Mesendoderm (in vitro differentiated cells): ENCODE results near the gene WDR59.

Experiments
- DNase-seq: peaks from one replicate; pipeline ENCODE4 v3.0.0; 2013
- H2AK5ac ChIP-seq: 2 replicates; pipeline ENCODE4 v1.6.1; 2013; ENCODE audit warnings: low read length, inconsistent platforms
- H2BK120ac ChIP-seq: 2 replicates; pipeline ENCODE4 v1.6.1; 2013; ENCODE audit warnings: low read depth, mild to moderate bottlenecking, low read length, moderate library complexity, mixed read lengths
- H2BK15ac ChIP-seq: replicated peaks from 2 replicates; pipeline ENCODE4 v1.6.1; 2013; ENCODE audit warnings: low read depth, mild to moderate bottlenecking, moderate library complexity
- H2BK5ac ChIP-seq: 2 replicates; pipeline ENCODE4 v1.6.1; 2013; ENCODE audit warnings: low read length, inconsistent platforms
- H3K18ac ChIP-seq: 2 replicates; pipeline ENCODE4 v1.6.1; 2013; ENCODE audit warnings: mild to moderate bottlenecking, low read length, mixed read lengths
- H3K23ac ChIP-seq: one replicate; pipeline ENCODE4 v1.6.1; 2013; ENCODE audit warnings: low read length
- H3K27ac ChIP-seq: 2 replicates; pipeline ENCODE4 v1.5.1; 2013; ENCODE audit warnings: low read depth, mild to moderate bottlenecking, inconsistent platforms, low read length, moderate library complexity
- H3K27me3 ChIP-seq: 2 replicates; pipeline ENCODE4 v1.6.1; 2013; ENCODE audit warnings: low read length, control low read depth, mild to moderate bottlenecking, inconsistent platforms; ENCODE audit not compliant: insufficient read depth, poor library complexity
- H3K36me3 ChIP-seq: 2 replicates; pipeline ENCODE4 v1.6.1; 2013; ENCODE audit warnings: low read length, inconsistent platforms; ENCODE audit not compliant: control insufficient read depth, insufficient read depth
- H3K4ac ChIP-seq: one replicate; pipeline ENCODE4 v1.6.1; 2013; ENCODE audit warnings: low read depth, mild to moderate bottlenecking, low read length, moderate library complexity
- H3K4me1 ChIP-seq: 2 replicates; pipeline ENCODE4 v1.6.1; 2013; ENCODE audit warnings: low read depth, low read length, inconsistent platforms; ENCODE audit not compliant: control insufficient read depth
- H3K4me2 ChIP-seq: 2 replicates; pipeline ENCODE4 v1.6.1; 2013; ENCODE audit warnings: low read length
- H3K4me3 ChIP-seq: 2 replicates; pipeline ENCODE4 v1.5.1; 2013; ENCODE audit warnings: mild to moderate bottlenecking, low read length
- H3K56ac ChIP-seq: one replicate; pipeline ENCODE4 v1.6.1; 2013; ENCODE audit warnings: low read length
- H3K79me1 ChIP-seq: 2 replicates; pipeline ENCODE4 v1.6.1; 2013; ENCODE audit warnings: low read length, inconsistent platforms
- H3K79me2 ChIP-seq: 2 replicates; pipeline ENCODE4 v1.6.1; 2013; ENCODE audit warnings: mild to moderate bottlenecking, low read length; ENCODE audit not compliant: control insufficient read depth, insufficient read depth
- H3K9ac ChIP-seq: 2 replicates; pipeline ENCODE4 v1.6.1; 2013; ENCODE audit warnings: low read length, inconsistent platforms
- H4K5ac ChIP-seq: one replicate; pipeline ENCODE4 v1.6.1; 2013; ENCODE audit warnings: low read length
- H4K8ac ChIP-seq: one replicate; pipeline ENCODE4 v1.6.1; 2013; ENCODE audit warnings: low read depth, mild to moderate bottlenecking, control low read depth, low read length, moderate library complexity
- WGBS: extraction: QIAGEN DNeasy Blood & Tissue Kit; methylation state at CpG from one replicate; pipeline ENCODE4 v1.1.7; 2013; ENCODE audit warnings: low lambda C conversion rate, missing lambda C conversion rate; ENCODE audit not compliant: insufficient coverage; ENCODE audit errors: extremely low coverage; 5-methylcytosine and 5-hydroxymethylcytosine counted together

WDR59 gene

GRCh38 chr16:74872302-74872701 is 112.6 kb downstream of the WDR59 start:
- Histone ChIP-seq H3K23ac (no peak overlapping the region), H3K4ac (no peak overlapping the region), H3K9ac (no peak overlapping the region), H3K4me1 (no peaks in the 10 kb centered on the region), H3K27me3 (no peaks in the 10 kb centered on the region), H3K18ac (no peak overlapping the region), H2BK15ac (no peak overlapping the region), H4K8ac (no peak overlapping the region), H3K79me2 (no peaks in the 10 kb centered on the region), H2BK120ac (no peak overlapping the region), H3K36me3 (peaks cover 2% of the 10 kb centered on the region), H3K56ac (no peak overlapping the region), H3K79me1 (no peaks in the 10 kb centered on the region), H2BK5ac (no peak overlapping the region), H3K4me2 (no peak overlapping the region), H2AK5ac (no peak overlapping the region), H4K5ac (no peak overlapping the region), H3K27ac (no peak overlapping the region), H3K4me3 (no peak overlapping the region)
- DNase-seq: no peak
- no CpG with 5 or more reads among the region's 2 CpGs for whole genome bisulfite sequencing

DNA sequence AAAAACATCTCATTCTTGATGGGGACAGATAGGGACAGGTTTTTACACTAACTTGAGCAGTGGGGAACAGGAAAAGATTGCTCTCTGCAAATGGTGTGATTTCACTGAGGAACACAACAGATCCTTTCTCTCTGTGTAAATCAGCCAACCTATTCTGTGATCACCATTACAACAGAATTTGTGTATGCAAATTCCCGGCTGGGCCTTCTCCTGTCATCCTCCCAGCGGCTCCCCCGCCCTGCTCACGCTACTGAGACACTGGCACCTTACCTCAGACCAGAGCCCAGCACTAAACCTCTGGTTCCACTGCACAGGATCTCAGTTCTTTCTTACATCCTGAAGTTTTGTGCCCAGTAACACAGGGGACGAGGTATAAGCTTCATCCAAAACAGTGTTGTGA is 113.3 kb downstream of the WDR59 start:
- Histone ChIP-seq H3K4ac (no peak overlapping the region), H3K56ac (no peak overlapping the region), H4K5ac (no peak overlapping the region), H3K4me3 (no peak overlapping the region), H2BK5ac (no peak overlapping the region), H2BK120ac (no peak overlapping the region), H2AK5ac (no peak overlapping the region), H3K9ac (no peak overlapping the region), H3K79me1 (no peaks in the 10 kb centered on the region), H3K79me2 (no peaks in the 10 kb centered on the region), H3K18ac (no peak overlapping the region), H3K36me3 (peaks cover under 1% of the 10 kb centered on the region), H3K23ac (no peak overlapping the region), H3K4me1 (no peaks in the 10 kb centered on the region), H3K4me2 (no peak overlapping the region), H3K27ac (no peak overlapping the region), H3K27me3 (no peaks in the 10 kb centered on the region), H4K8ac (no peak overlapping the region), H2BK15ac (no peak overlapping the region)
- DNase-seq: no peak
- WGBS: no CpG with 5 or more reads among the region's 5 CpGs

GRCh38 chr16:74868501-74868900 is 116.4 kb downstream of the WDR59 start:
- no peaks in the 10 kb centered on the region for H3K4me1 ChIP-seq
- no peaks in the 10 kb centered on the region for H3K79me1 ChIP-seq
- H3K18ac ChIP-seq: no peak overlapping the region
- no CpG with 5 or more reads among the region's 6 CpGs for WGBS
- no peak overlapping the region for H2AK5ac ChIP-seq
- no peaks in the 10 kb centered on the region for H3K27me3 ChIP-seq
- no peak overlapping the region for H4K5ac ChIP-seq
- DNase-seq: no peak
- no peak overlapping the region for H3K27ac ChIP-seq
- no peak overlapping the region for H3K4me2 ChIP-seq
- H3K4me3 ChIP-seq: no peak overlapping the region
- H4K8ac ChIP-seq: no peak overlapping the region
- no peaks in the 10 kb centered on the region for H3K79me2 ChIP-seq
- no peaks in the 10 kb centered on the region for H3K36me3 ChIP-seq
- no peak overlapping the region for H2BK15ac ChIP-seq
- H2BK5ac ChIP-seq: no peak overlapping the region
- no peak overlapping the region for H2BK120ac ChIP-seq
- no peak overlapping the region for H3K56ac ChIP-seq
- H3K23ac ChIP-seq: no peak overlapping the region
- H3K4ac ChIP-seq: no peak overlapping the region
- H3K9ac ChIP-seq: no peak overlapping the region

- Histone ChIP-seq H4K8ac (no peak overlapping the region), H2BK5ac (no peak overlapping the region), H3K79me1 (no peaks in the 10 kb centered on the region), H3K4me2 (no peak overlapping the region), H3K27ac (no peak overlapping the region), H3K79me2 (no peaks in the 10 kb centered on the region), H2AK5ac (no peak overlapping the region), H2BK120ac (no peak overlapping the region), H3K36me3 (no peaks in the 10 kb centered on the region), H3K4me3 (no peak overlapping the region), H3K4me1 (no peaks in the 10 kb centered on the region), H2BK15ac (no peak overlapping the region), H3K56ac (no peak overlapping the region), H3K9ac (no peak overlapping the region), H3K27me3 (no peaks in the 10 kb centered on the region), H3K18ac (no peak overlapping the region), H3K23ac (no peak overlapping the region), H3K4ac (no peak overlapping the region), H4K5ac (no peak overlapping the region)
- no peak for DNase-seq
- WGBS: no CpG with 5 or more reads among the region's 5 CpGs
Observed at GRCh38 chr16:74868035-74868434, 116.9 kb downstream of the WDR59 start.

GRCh38 chr16:74867281-74867849 is 117.6 kb downstream of the WDR59 start:
- no peak overlapping the region for H3K4me2 ChIP-seq
- H3K23ac ChIP-seq: no peak overlapping the region
- no peak overlapping the region for H3K4me3 ChIP-seq
- no peak overlapping the region for H3K9ac ChIP-seq
- no peak overlapping the region for H3K56ac ChIP-seq
- no peak overlapping the region for H2AK5ac ChIP-seq
- H3K4me1 ChIP-seq: no peaks in the 10 kb centered on the region
- H3K27ac ChIP-seq: no peak overlapping the region
- WGBS: no CpG with 5 or more reads among the region's 15 CpGs
- no peak overlapping the region for H2BK15ac ChIP-seq
- H2BK5ac ChIP-seq: no peak overlapping the region
- no peak overlapping the region for H3K4ac ChIP-seq
- H3K27me3 ChIP-seq: no peaks in the 10 kb centered on the region
- DNase-seq: no peak
- H2BK120ac ChIP-seq: no peak overlapping the region
- no peaks in the 10 kb centered on the region for H3K79me2 ChIP-seq
- no peak overlapping the region for H4K5ac ChIP-seq
- no peak overlapping the region for H3K18ac ChIP-seq
- H3K79me1 ChIP-seq: no peaks in the 10 kb centered on the region
- H3K36me3 ChIP-seq: no peaks in the 10 kb centered on the region
- H4K8ac ChIP-seq: no peak overlapping the region

GRCh38 chr16:74865922-74866598 is 118.9 kb downstream of the WDR59 start:
- H3K27me3 ChIP-seq: no peaks in the 10 kb centered on the region

More at GRCh38 chr16:74865922-74866598, 118.9 kb downstream of the WDR59 start:
- Histone ChIP-seq H3K36me3 (no peaks in the 10 kb centered on the region), H2BK120ac (no peak overlapping the region), H3K27ac (no peak overlapping the region), H2AK5ac (no peak overlapping the region), H3K18ac (no peak overlapping the region), H4K8ac (no peak overlapping the region), H3K4ac (no peak overlapping the region), H2BK15ac (no peak overlapping the region), H3K4me2 (peak overlapping the region; percentile 11), H3K56ac (peak overlapping the region; percentile 60), H3K4me3 (no peak overlapping the region), H3K79me1 (no peaks in the 10 kb centered on the region), H3K9ac (no peak overlapping the region), H3K79me2 (no peaks in the 10 kb centered on the region), H4K5ac (no peak overlapping the region), H3K4me1 (no peaks in the 10 kb centered on the region), H2BK5ac (no peak overlapping the region), H3K23ac (no peak overlapping the region)
- WGBS: no CpG with 5 or more reads among the region's 12 CpGs
- DNase-seq: no peak
